ENCODE data around the gene MB.

The MB gene

GRCh38 chr22:35572556-35572955 is 44.6 kb downstream of the MB start:
- DNase-seq (ENCODE audit: low read depth), result no peak

GRCh38 chr22:35570686-35571194 is 46.4 kb downstream of the MB start:
- no peak for DNase-seq (ENCODE audit: low read depth)

GRCh38 chr22:35569916-35570315 is 47.2 kb downstream of the MB start:
- DNase-seq (ENCODE audit: low read depth), result no peak

GRCh38 chr22:35568751-35569739 is 48.1 kb downstream of the MB start:
- no peak for DNase-seq (ENCODE audit: low read depth)

GRCh38 chr22:35567351-35568141 is 49.6 kb downstream of the MB start:
- no peak for DNase-seq (ENCODE audit: low read depth)

- no peak for DNase-seq (ENCODE audit: low read depth)
Observed at GRCh38 chr22:35564975-35565867, 51.9 kb downstream of the MB start.

GRCh38 chr22:35563211-35563610 is 53.9 kb downstream of the MB start:
- DNase-seq (ENCODE audit: low read depth), result no peak

GRCh38 chr22:35561796-35562526 is 55.2 kb downstream of the MB start:
- no peak for DNase-seq (ENCODE audit: low read depth)

- no peak for DNase-seq (ENCODE audit: low read depth)
Observed at GRCh38 chr22:35560824-35561223, 56.3 kb downstream of the MB start.

- no peak for DNase-seq (ENCODE audit: low read depth)
Observed at GRCh38 chr22:35560366-35560765, 56.8 kb downstream of the MB start.

GRCh38 chr22:35559354-35560005 is 57.6 kb downstream of the MB start:
- DNase-seq (ENCODE audit: low read depth), result no peak

- DNase-seq (ENCODE audit: low read depth), result no peak
Observed at GRCh38 chr22:35558719-35559118, 58.4 kb downstream of the MB start.

- no peak for DNase-seq (ENCODE audit: low read depth)
Observed at GRCh38 chr22:35558031-35558430, 59.1 kb downstream of the MB start.

Measured in activated T-cell treated with anti-CD3 and anti-CD28 coated beads for 24 hours (primary cell).